Prostate gland (tissue), 2 donors: ENCODE results near the gene SERPINB1. TPM values are rescaled to one million over a fixed set of nuclear protein-coding genes. Genes with fewer than 3 reads are reported as not detected.

ENCODE experiments used
- DNase-seq: peaks from one replicate; pipeline ENCODE4 v3.0.0-alpha.2; 2019; ENCODE audit warnings: low spot score
- H3K27ac ChIP-seq, 2 donors: fragments of 200-600 bp; sonication (generic); 2 replicates each; pipeline ENCODE4 v1.5.1; 2017 to 2019
- H3K27me3 ChIP-seq: fragments of 200-600 bp; sonication (generic); replicated peaks from 2 replicates; pipeline ENCODE4 v1.5.1; 2019; ENCODE audit not compliant: insufficient read depth
- H3K36me3 ChIP-seq, 2 donors: fragments of 200-600 bp; sonication (generic); 1 replicate in 1 of 2; 2 replicates in 1 of 2; pipeline versions ENCODE4 v1.5.1 to v1.8.1; 2017 to 2019
- H3K4me1 ChIP-seq: fragments of 200-600 bp; sonication (generic); replicated peaks from 2 replicates; pipeline ENCODE4 v1.5.1; 2019
- H3K4me3 ChIP-seq, 2 donors: fragments of 200-600 bp; sonication (generic); 2 replicates each; pipeline ENCODE4 v1.5.1; 2017 to 2019
- H3K9me3 ChIP-seq: fragments of 200-600 bp; sonication (generic); 2 replicates; pipeline ENCODE4 v1.5.1; 2017
- POLR2A ChIP-seq: fragments of 450-650 bp; IDR thresholded peaks from one replicate; pipeline ENCODE4 v1.6.1; 2016; ENCODE audit warnings: antibody characterized with exemption, mild to moderate bottlenecking
- POLR2AphosphoS5 ChIP-seq: sonication (generic); formaldehyde crosslinking; IDR thresholded peaks from one replicate; pipeline ENCODE4 v1.6.1; 2017; ENCODE audit warnings: antibody characterized with exemption
- WGBS: methylation state at CpG from one replicate; pipeline ENCODE4 v1.1.5; 2018; 5-methylcytosine and 5-hydroxymethylcytosine counted together
- intact Hi-C: fragments of 100-400 bp; cut with DNase I; formaldehyde crosslinking; loops from one replicate; pipeline ENCODE4 v1.14.2; 2022
- total RNA-seq, 2 donors: library from RNA; depleted of rRNA; stranded (reverse); fragments of >200 nt; gene quantifications; one replicate each; pipeline ENCODE4 v1.1.0, GENCODE V29; 2016
- TF ChIP-seq, protein P1 (sequence below), 4 experiments: fragments of 200-600 bp in 2 of 4; fragments of 450-650 bp in 2 of 4; sonication (generic) in 2 of 4; IDR thresholded peaks; 1 replicate in 3 of 4; 2 replicates in 1 of 4; pipeline ENCODE4 v1.5.1; 2016 to 2019; ENCODE audit warnings: antibody characterized with exemption in 4 of 4, mild to moderate bottlenecking in 2 of 4, moderate library complexity in 2 of 4

SERPINB1 gene
- total RNA-seq, 2 donors from 2014 or later, result 27.5 to 31.1 TPM

DNA sequence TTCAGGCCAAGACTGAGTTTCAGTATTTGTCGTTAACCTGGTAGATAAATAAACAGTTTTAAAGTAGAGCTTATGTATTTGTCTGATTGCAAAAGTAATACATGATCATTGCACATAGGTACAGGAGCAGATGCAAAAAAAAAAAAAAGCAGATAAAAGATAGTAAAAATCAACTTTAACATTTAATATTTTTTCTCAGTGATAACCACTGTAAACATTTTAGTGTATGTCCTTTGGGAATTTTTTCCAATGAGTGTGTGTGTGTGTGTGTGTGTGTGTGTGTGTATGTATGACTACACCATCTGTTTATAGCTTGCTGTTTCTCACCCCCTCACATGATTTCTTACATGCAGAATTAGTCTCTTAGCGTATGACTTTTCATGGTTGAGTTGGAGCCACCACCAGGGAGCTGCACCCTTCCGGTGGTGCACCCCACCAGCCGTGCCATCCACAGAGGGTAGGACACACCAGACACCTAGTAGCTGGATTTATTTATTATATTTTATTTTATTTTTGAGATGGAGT lies 50.2 kb downstream of the SERPINB1 start:
- TF ChIP-seq POLR2A (no peak), POLR2AphosphoS5 (no peak)
- TF ChIP-seq, protein P1, sequence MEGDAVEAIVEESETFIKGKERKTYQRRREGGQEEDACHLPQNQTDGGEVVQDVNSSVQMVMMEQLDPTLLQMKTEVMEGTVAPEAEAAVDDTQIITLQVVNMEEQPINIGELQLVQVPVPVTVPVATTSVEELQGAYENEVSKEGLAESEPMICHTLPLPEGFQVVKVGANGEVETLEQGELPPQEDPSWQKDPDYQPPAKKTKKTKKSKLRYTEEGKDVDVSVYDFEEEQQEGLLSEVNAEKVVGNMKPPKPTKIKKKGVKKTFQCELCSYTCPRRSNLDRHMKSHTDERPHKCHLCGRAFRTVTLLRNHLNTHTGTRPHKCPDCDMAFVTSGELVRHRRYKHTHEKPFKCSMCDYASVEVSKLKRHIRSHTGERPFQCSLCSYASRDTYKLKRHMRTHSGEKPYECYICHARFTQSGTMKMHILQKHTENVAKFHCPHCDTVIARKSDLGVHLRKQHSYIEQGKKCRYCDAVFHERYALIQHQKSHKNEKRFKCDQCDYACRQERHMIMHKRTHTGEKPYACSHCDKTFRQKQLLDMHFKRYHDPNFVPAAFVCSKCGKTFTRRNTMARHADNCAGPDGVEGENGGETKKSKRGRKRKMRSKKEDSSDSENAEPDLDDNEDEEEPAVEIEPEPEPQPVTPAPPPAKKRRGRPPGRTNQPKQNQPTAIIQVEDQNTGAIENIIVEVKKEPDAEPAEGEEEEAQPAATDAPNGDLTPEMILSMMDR (IDR thresholded peaks at IDR 0.05), result no peak
- no peak for DNase-seq
- Histone ChIP-seq H3K27me3 (no peaks in the 10 kb centered on the region), H3K36me3 (no peaks in the 10 kb centered on the region), H3K27ac (no peak overlapping the region), H3K4me1 (no peaks in the 10 kb centered on the region), H3K9me3 (no peaks in the 10 kb centered on the region), H3K4me3 (no peak overlapping the region)
- intact Hi-C loops, result loop anchor here (5.0 kb wide), 1 partner anchor 141 kb away; no protein-coding TSS in a partner anchor
- WGBS, result 64% methylated on average over 4 of the region's 4 CpGs

DNA sequence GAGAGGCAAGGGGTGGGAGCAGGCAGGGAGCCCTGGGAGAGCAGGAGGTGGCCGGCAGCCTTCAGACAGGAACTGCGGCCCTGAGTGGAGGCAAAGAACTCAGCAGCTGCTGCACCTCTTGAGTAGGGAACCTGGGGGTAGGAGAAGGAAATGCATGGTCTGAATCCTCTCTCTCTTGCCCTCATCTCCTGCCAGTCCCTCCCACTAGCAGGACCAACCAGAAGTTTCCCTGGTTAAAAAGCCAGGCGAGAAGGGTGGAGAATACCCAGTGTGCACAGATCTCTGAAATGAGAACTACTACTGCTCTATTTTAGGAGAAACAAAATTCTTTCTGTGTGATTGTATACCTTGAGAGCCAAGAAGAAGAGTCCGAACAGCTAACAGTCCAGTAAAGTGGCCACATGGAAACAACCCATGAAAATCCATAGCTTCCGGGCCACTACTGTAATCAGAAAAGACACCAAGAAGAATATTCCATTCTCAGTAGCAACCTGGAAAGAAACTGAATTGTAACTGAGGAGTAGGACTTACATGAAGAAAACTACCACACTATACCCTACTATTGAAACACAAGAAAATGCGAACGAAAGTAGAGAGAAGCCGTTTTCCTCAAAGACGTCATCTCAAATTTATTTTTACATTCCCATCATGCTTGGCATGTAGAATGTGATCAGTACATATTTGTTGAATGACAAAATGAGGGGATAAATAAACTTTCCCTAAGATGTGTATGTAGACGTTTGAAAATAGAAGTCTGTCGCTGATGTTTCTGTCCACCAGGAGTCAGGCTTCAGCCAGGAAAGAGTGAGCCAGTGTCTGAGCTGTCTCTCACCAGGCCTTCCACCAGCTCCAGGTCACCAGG lies 50.8 kb downstream of the SERPINB1 start:
- Histone ChIP-seq H3K4me3 (no peak overlapping the region), H3K27ac (peak overlapping the region; percentile 43 to 51), H3K9me3 (no peaks in the 10 kb centered on the region), H3K4me1 (no peaks in the 10 kb centered on the region), H3K27me3 (no peaks in the 10 kb centered on the region), H3K36me3 (no peaks in the 10 kb centered on the region)
- intact Hi-C loops, result loop anchor here (5.0 kb wide), 1 partner anchor 141 kb away; no protein-coding TSS in a partner anchor
- peak; percentile 40 for DNase-seq
- TF ChIP-seq, protein P1 (IDR thresholded peaks at IDR 0.05), result peak; percentile 25 to 86 (median 64)
- TF ChIP-seq POLR2AphosphoS5 (peak; percentile 34), POLR2A (no peak)
- 51% methylated on average over 11 of the region's 11 CpGs for WGBS

DNA sequence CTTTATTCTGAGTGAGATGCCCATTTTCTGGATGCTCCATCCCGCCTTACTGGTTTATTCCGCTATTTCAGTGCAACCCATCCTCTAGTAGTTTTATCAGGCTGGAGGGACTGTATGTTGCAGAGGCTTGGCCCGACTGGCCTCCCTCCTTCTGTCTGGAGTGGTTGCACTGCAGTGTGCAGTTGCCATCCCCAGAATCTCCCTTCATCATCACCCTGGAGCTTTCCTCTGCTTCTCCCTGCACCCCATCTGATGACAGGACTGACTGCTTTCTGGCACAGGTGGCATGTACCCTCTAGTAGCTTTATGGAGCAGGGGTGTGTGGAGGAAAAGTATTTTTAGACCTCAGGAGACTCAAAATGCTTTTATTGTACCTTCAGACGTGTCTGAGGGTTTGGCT lies 55.4 kb downstream of the SERPINB1 start:
- TF ChIP-seq POLR2A (no peak), POLR2AphosphoS5 (no peak)
- TF ChIP-seq, protein P1 (IDR thresholded peaks at IDR 0.05), result no peak
- H3K36me3 ChIP-seq, result no peaks in the 10 kb centered on the region
- 70% methylated on average over 4 of the region's 4 CpGs for WGBS

DNA sequence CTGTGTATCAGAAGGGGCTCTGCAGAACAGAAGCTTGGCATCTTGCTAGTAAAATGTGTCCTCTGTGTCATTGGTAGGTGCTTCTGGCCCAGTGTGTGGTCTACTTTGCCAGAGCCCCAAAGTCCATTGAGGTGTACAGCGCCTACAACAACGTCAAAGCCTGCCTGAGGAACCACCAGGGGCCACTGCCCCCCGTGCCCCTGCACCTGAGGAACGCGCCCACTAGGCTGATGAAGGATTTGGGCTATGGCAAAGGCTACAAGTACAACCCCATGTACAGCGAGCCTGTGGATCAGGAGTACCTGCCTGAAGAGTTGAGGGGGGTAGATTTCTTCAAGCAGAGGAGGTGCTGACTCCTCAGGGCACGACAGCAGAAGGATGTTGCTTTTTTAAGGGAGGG lies 56.7 kb downstream of the SERPINB1 start:
- no peak overlapping the region for H3K27ac ChIP-seq
- no peak for DNase-seq
- H3K27me3 ChIP-seq, result no peaks in the 10 kb centered on the region
- intact Hi-C loops, result no loop called here
- WGBS, result 95% methylated on average over 7 of the region's 7 CpGs
- H3K4me3 ChIP-seq, result no peak overlapping the region
- TF ChIP-seq POLR2A, result no peak
- TF ChIP-seq POLR2AphosphoS5, result no peak
- TF ChIP-seq, protein P1 (IDR thresholded peaks at IDR 0.05), result no peak
- H3K9me3 ChIP-seq, result no peaks in the 10 kb centered on the region
- H3K36me3 ChIP-seq, result no peaks in the 10 kb centered on the region
- H3K4me1 ChIP-seq, result no peaks in the 10 kb centered on the region

More for the DNA sequence above, 55.4 kb downstream of the SERPINB1 start:
- H3K9me3 ChIP-seq, result no peaks in the 10 kb centered on the region
- H3K4me3 ChIP-seq, result no peak overlapping the region
- H3K27me3 ChIP-seq, result no peaks in the 10 kb centered on the region
- intact Hi-C loops, result no loop called here
- H3K27ac ChIP-seq, result no peak overlapping the region
- DNase-seq, result no peak
- H3K4me1 ChIP-seq, result no peaks in the 10 kb centered on the region
